Pulmonary artery endothelial cell (primary cell): ENCODE results near the gene ADGRG2. TPM values are rescaled to one million over a fixed set of nuclear protein-coding genes. Genes with fewer than 3 reads are reported as not detected.
"Not testable (repeated sequence)": the region's sequence is repeated elsewhere in the genome, so short reads cannot be mapped to it uniquely, and the experiment has no call there.

Source experiments
- DNase-seq: peaks from one replicate; pipeline ENCODE4 v3.0.0-alpha.2; 2011; ENCODE audit warnings: low read depth, low spot score
- total RNA-seq: library from RNA; depleted of rRNA; stranded (reverse); fragments of >200 nt; gene quantifications from 2 replicates; pipeline ENCODE4 v1.2.3, GENCODE V29; 2014

The ADGRG2 gene
- total RNA-seq, 1 donor from 2014 or later: not detected

DNA sequence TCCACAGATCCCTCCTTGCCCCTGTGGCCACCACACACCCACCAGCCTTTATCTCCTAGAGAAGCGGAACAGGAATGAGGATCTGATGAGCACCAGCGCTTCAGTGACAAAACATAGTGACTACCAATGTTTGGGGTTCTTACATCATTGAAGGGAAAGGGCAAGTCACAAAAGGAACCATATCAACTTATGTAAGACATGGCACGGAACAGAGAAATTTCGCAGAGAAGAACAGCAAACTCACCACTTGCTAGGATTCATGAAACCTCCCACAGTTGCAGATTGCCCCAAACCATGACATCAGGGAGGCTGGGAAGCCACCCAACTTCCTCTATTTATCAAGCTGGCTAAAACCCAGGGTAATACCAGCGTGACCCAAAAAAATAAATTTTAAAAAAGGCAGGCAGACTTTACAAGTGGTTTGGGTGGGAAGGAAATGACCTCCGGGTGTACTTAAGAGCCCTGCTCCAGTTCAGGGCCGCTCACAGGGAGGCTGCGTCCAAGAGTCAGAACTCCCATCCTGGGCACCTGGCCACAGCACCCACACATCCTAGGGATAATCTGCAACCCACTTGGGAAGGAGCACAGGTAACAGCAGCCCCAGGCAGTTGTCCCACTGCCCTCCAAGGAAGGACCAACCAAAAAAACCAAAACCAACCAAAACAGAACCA, 36.0 kb downstream of the ADGRG2 start:
- no peak for DNase-seq

DNA sequence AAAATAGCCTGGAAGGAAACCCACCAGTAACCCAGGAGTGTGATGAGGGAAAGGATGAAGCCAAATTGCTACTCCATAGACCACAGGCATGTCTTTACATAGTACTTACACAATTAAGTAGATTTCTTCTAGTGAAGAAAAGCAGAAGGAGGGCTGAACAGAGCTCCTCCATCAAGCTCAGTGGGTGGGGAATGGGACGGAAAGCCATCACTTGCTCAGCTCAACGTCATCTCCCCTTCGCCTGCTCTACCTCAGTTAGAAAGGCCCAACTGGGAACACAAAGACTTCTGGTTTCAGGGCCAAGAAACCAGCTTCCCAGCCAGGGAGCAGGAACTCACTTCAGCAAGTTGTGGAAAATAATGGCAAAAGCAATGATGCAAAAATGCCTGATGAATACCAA, 36.6 kb downstream of the ADGRG2 start:
- DNase-seq: no peak

GRCh38 chrX:19075754-19076153, 46.5 kb downstream of the ADGRG2 start:
- no peak for DNase-seq

DNA sequence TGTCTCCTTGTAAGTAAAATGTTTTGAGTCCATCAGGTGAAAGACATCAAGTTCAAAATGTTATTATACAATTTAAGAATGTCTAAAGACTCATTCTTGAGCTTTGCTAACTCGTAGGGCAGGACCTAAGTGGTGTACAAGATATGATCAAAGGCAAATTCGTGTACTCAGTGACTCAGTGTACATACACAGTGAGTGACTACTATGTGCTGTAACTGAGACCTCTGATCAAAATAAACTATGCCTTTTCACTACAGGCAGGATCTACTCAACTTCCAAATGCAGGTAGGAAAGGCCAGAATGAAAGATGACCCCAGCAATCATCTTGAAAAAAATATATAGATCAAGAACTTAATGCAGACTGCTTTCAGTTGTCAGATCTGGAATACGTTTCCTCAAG, 49.9 kb downstream of the ADGRG2 start:
- no peak for DNase-seq

- no peak for DNase-seq
These were observed 51.7 kb downstream of the ADGRG2 start for GRCh38 chrX:19070555-19070994.

- not testable (repeated sequence) for DNase-seq
These were observed 55.3 kb downstream of the ADGRG2 start for GRCh38 chrX:19066987-19067386.

GRCh38 chrX:19065535-19065934, 56.7 kb downstream of the ADGRG2 start:
- no peak for DNase-seq

GRCh38 chrX:19064175-19064574, 58.1 kb downstream of the ADGRG2 start:
- DNase-seq: no peak

DNA sequence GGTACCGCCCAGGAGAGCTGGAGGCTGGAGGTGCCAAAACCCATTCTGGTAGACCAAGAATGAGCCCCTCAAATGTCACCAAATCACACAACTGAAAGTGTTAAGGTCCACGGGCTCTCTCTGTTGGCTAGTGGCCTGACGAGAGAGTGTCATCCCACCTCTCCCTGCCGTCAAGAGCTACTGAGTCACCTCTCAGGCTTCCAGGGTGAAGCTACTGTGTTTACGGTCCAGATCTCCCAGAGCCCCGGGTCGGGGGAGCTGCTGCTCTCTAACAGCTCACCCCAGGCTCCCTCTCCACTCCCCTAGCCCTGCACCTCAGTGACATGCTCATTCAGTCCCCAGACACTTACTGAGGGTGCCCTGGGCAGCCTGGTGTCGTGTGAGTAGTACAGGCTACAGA, 59.2 kb downstream of the ADGRG2 start:
- no peak for DNase-seq

DNA sequence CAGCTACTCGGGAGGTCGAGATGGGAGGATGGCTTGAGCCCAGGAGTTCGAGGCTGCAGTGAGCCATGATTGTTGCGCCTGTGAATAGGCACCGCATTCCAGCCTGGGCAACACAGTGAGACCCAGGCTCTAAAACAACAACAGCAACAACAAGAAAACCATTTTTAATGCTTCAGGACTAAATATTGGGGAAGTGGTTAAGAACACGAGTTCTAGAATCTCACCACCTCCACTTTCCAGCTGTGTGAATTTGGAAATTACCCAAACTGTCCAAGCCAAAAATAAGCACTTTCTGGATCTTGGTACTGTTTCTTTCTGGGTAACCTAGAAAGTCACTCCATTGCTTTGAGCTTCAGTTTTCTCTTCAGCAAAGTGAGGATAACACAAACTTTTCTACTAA, 63.2 kb downstream of the ADGRG2 start:
- no peak for DNase-seq

- DNase-seq: no peak
These were observed 64.4 kb downstream of the ADGRG2 start for GRCh38 chrX:19057856-19058255.

DNA sequence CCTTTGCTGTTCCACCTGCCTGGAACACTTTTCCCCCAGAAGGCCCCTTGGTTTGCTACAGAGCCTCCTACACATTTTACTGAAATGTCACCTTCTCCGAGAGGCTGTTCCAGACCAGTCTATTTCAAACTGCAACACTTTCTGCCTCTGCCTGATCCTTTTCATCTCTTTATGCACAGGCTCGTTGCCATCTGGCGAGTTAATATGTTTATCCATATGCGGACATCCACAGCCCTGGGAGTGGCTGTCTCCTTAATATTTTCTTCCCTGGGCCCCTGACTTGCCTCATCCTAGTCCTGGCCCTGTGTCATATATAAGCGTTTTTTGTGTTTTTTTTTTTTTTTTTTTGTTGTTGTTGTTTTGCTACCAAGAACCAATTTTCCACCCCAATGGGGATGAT, 73.2 kb downstream of the ADGRG2 start:
- DNase-seq: no peak

GRCh38 chrX:19046343-19047215, 75.7 kb downstream of the ADGRG2 start:
- DNase-seq: no peak

GRCh38 chrX:19040373-19040772, 81.9 kb downstream of the ADGRG2 start:
- DNase-seq: no peak

GRCh38 chrX:19034025-19034424, 88.2 kb downstream of the ADGRG2 start:
- DNase-seq: no peak

DNA sequence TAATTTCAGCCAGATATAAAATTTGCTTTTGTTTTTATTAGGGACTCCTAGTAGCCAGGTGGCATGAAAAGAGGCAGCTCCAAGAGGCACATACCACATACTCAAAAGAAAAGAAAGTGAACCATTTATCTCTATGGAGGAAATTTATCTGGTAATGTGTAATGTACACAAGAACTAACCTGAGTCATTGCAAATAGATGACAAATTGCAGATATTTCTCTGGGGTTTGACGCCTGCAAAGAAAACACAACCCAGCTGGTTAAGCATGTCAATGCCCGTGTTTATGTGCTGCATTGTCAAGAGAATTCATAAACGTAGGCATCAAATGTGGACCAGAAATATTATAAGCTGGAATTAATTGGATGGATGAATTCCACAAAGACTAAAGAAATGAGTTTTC, 91.5 kb downstream of the ADGRG2 start:
- DNase-seq: no peak

- no peak for DNase-seq
These were observed 93.7 kb downstream of the ADGRG2 start for GRCh38 chrX:19028560-19028959.

DNA sequence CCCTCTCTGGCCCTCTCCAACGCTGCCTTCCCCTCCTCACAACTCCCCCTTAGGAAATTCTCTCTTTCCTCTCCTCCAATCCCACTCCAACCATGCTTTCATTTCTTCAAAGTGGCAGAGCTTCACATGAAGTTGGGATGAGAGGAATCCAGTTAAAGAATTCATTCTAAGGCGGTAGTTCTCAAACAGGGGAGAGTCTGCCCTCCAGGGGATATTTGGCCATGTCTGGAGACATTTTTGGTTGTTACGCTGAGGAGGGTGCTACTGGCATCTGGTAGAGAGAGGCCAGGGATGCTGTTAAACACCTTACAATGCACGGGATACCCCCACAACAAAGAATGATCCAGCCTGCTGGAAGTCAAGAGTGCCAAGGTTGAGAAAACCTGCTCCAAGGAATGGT, 97.9 kb downstream of the ADGRG2 start:
- no peak for DNase-seq

- no peak for DNase-seq
These were observed 102.3 kb downstream of the ADGRG2 start for GRCh38 chrX:19019996-19020395.

DNA sequence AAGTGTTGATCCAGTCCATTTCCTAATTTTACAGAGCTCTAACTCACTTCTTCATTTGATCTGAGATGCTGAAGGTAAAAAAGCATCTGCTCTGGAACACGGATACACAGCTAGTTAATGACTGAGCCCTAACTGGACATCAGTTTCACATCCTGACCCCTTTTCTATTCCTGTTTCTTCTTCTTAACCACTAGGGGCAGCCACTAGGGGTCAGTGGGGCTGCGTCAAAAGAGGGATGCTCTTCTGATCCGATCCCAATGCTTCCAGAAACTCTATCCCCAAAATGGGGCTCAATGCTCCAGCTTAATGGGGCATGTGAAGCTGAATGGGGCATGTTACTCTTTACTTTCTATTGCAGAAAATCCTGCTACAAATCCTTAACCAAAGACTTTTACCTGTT, 105.0 kb downstream of the ADGRG2 start:
- DNase-seq: no peak

DNA sequence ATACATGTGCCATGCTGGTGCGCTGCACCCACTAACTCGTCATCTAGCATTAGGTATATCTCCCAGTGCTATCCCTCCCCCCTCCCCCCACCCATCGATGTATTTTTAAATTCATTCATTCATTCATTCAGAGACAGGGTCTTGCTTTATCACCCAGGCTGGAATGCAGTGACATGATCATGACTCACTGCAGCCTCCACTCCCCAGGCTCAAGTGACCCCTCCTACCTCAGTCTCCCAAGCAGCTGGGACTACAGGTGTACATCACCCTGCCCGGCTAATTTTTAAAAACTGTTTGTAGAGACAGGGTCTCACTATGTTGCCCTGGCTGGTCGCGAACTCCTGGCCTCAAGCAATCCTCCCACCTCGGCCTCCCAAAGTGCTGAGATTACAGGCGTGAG, 105.7 kb downstream of the ADGRG2 start:
- not testable (repeated sequence) for DNase-seq

DNA sequence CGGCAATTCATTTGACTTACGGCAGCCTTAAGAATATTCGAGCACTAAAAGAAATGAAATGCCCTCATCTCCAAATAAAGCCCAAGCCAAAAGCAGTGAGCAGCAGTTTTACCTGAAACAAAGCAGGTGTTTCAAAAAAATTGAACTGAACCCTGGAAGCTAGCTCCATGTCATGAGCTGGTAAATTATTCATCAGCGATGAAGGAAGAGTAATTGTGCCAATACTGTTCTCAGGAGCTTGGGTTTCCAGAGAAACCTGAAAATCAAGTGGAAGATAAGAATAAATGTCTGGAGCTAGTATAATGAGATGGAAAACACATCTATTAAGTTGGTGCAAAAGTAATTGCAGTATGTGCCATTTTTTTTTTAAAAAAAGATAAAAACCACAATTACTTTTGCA, 114.4 kb downstream of the ADGRG2 start:
- DNase-seq: no peak

DNA sequence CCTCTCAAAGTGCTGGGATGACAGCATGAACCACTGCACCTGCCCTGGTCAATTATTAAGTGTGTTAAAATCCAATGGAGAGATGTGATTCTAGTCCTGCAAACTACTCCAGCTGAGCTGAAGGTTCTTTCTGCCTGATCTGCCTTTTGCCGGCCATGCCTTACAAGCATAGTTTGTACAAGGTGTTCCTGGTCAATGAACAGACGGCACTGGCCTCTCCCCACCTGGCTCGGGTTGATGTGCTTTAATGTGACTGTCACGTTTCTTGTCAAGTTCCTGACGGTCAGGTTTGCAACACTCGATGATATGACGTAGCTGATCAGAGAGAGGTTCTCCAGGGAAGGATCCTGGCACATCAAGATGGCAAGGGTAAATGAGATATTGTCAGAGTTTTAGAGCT, 115.3 kb downstream of the ADGRG2 start:
- DNase-seq: no peak
